Cardiac muscle cell (in vitro differentiated cells and primary cell): ENCODE results near the gene MIOX. TPM values are rescaled to one million over a fixed set of nuclear protein-coding genes. Genes with fewer than 3 reads are reported as not detected.
A peak's percentile ranks its signal among the peaks of the same experiment; 100 is the strongest.

Experiments used
- DNase-seq, 2 donors: peaks; one replicate each; pipeline versions ENCODE4 v3.0.0 to v3.0.0-alpha.2; 2010 to 2017; ENCODE audit warnings: low read depth in 1 of 2, low spot score in 1 of 2
- H3K27ac ChIP-seq: fragments of 200-600 bp; sonication (generic); 2 replicates; pipeline ENCODE4 v1.5.1; 2016
- H3K27me3 ChIP-seq: fragments of 200-600 bp; sonication (generic); 2 replicates; pipeline ENCODE4 v1.6.0; 2016; ENCODE audit warnings: control low read depth
- H3K36me3 ChIP-seq: fragments of 200-600 bp; sonication (generic); 2 replicates; pipeline ENCODE4 v1.5.1; 2016; ENCODE audit warnings: control low read depth
- H3K4me1 ChIP-seq: fragments of 200-600 bp; sonication (generic); 2 replicates; pipeline ENCODE4 v1.8.1; 2017; ENCODE audit warnings: low read depth, mild to moderate bottlenecking, mixed run types
- H3K4me3 ChIP-seq: fragments of 200-600 bp; sonication (generic); 2 replicates; pipeline ENCODE4 v1.5.1; 2016; ENCODE audit warnings: mild to moderate bottlenecking
- H3K9me3 ChIP-seq: fragments of 200-600 bp; sonication (generic); 2 replicates; pipeline ENCODE4 v1.5.1; 2017; ENCODE audit warnings: low read depth, mild to moderate bottlenecking, control low read depth
- polyA plus RNA-seq: library from polyadenylated mRNA; unstranded; fragments of >200 nt; fragmentation: Nextera tagmentation; extraction: Ambion mirVana; gene quantifications from 2 replicates; pipeline ENCODE4 v1.2.1, GENCODE V29; 2016
- total RNA-seq: library from RNA; depleted of rRNA; stranded (reverse); fragments of >200 nt; gene quantifications from 2 replicates; pipeline ENCODE4 v1.2.3, GENCODE V29; 2016
- TF ChIP-seq, protein P1 (sequence below): IDR thresholded peaks from 2 replicates; pipeline ENCODE4 v1.5.1; 2012; ENCODE audit warnings: low read depth, mild to moderate bottlenecking, low read length

The MIOX gene
- total and polyA plus RNA-seq, 2 experiments from 2014 or later, result not detected

DNA sequence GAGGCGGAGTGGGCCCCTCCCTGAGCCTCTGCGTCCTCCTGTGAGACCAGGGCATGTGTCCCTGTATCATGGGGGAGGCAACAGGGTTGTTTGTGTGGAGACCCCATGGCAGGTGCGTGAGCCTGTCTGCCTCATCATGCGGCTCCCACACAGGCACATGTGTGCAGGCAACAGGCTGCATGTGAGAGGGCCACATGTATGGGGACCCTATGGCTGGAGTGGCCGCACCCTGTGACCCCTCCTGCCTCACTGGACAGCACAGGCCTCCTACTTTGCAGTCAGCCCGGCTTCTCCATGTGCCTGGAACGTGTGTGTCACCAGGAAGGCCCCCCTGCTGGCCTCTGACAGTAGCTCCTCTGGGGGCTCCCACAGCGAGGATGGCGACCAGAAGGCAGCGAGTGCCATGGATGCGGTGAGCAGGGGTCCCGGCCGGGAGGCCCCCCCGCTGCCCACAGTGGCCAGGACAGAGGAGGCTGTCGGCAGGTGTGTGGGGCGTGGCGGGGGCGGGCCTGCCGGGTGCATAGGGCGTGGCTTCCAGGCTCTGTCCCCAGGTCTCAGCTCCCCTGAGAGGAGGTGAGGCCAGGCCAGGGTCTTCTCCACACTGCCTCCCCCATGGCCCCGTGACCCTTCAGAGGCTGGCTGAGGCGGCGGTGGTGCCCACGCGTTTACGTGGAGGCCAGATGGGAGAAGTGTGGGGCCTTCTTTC is 46.0 kb upstream of the MIOX start:
- no peak for DNase-seq
- Histone ChIP-seq H3K4me1 (no peaks in the 10 kb centered on the region), H3K36me3 (peaks cover 16% of the 10 kb centered on the region), H3K27ac (no peak overlapping the region), H3K27me3 (no peaks in the 10 kb centered on the region), H3K9me3 (no peaks in the 10 kb centered on the region), H3K4me3 (no peak overlapping the region)
- TF ChIP-seq, protein P1, sequence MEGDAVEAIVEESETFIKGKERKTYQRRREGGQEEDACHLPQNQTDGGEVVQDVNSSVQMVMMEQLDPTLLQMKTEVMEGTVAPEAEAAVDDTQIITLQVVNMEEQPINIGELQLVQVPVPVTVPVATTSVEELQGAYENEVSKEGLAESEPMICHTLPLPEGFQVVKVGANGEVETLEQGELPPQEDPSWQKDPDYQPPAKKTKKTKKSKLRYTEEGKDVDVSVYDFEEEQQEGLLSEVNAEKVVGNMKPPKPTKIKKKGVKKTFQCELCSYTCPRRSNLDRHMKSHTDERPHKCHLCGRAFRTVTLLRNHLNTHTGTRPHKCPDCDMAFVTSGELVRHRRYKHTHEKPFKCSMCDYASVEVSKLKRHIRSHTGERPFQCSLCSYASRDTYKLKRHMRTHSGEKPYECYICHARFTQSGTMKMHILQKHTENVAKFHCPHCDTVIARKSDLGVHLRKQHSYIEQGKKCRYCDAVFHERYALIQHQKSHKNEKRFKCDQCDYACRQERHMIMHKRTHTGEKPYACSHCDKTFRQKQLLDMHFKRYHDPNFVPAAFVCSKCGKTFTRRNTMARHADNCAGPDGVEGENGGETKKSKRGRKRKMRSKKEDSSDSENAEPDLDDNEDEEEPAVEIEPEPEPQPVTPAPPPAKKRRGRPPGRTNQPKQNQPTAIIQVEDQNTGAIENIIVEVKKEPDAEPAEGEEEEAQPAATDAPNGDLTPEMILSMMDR, result no peak

DNA sequence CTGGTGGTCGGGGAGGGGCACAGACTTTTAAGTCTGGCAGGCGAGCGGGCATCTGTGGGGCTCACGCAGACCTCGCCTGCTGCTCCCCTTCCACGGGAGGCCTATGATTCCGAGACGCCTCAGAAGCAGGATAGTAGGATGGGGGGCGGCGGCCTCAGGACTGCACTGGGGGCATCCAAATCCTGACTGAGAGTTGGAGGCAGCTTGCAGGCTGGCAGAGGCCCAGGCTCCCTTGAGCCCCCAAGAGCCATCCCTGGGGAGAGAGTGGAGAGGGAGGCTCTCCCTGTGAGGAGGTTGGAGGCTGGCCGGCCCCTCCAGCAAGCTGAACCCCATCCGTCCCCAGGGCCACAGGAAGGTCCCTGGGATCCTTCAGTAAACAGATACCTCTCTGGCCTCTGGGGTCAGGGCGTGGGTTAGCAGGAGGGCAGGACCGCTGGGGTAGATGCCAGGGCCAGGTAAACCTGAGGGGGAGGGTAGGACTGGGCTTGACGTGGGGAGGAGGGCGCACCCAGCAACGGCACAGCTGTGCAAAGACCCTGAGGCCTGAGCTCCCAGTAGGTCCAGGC is 45.1 kb upstream of the MIOX start:
- Histone ChIP-seq H3K27ac (no peak overlapping the region), H3K4me1 (no peaks in the 10 kb centered on the region), H3K36me3 (peaks cover 16% of the 10 kb centered on the region)

DNA sequence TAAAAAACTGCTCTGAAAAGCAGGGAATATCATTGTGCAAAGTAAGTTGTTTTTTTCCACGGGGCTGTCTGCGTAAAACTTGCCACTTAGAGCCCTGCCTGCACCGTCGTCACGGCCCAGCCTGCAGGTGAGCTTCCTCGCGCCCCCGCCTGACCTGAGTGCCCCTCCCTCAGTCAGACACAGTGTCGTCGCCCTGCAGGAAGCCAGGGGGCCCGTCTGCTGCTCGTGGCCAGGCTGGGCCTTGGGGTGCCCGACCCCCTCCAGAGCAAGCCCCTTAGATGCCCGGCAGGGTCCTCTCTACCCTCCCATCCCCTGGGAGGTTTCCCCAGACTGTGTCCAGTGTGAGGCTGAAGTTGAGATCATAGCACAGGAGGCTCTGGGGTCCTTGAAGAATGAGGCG is 43.5 kb upstream of the MIOX start:
- no peaks in the 10 kb centered on the region for H3K4me1 ChIP-seq
- peak overlapping the region; percentile 36 for H3K27ac ChIP-seq
- H3K27me3 ChIP-seq, result no peaks in the 10 kb centered on the region
- H3K9me3 ChIP-seq, result no peaks in the 10 kb centered on the region
- H3K36me3 ChIP-seq, result peaks cover 24% of the 10 kb centered on the region
- TF ChIP-seq, protein P1, result no peak
- DNase-seq, result no peak
- H3K4me3 ChIP-seq, result no peak overlapping the region

More for the DNA sequence above, 45.1 kb upstream of the MIOX start:
- Histone ChIP-seq H3K9me3 (no peaks in the 10 kb centered on the region), H3K27me3 (no peaks in the 10 kb centered on the region), H3K4me3 (no peak overlapping the region)
- TF ChIP-seq, protein P1, result no peak
- DNase-seq, result no peak

DNA sequence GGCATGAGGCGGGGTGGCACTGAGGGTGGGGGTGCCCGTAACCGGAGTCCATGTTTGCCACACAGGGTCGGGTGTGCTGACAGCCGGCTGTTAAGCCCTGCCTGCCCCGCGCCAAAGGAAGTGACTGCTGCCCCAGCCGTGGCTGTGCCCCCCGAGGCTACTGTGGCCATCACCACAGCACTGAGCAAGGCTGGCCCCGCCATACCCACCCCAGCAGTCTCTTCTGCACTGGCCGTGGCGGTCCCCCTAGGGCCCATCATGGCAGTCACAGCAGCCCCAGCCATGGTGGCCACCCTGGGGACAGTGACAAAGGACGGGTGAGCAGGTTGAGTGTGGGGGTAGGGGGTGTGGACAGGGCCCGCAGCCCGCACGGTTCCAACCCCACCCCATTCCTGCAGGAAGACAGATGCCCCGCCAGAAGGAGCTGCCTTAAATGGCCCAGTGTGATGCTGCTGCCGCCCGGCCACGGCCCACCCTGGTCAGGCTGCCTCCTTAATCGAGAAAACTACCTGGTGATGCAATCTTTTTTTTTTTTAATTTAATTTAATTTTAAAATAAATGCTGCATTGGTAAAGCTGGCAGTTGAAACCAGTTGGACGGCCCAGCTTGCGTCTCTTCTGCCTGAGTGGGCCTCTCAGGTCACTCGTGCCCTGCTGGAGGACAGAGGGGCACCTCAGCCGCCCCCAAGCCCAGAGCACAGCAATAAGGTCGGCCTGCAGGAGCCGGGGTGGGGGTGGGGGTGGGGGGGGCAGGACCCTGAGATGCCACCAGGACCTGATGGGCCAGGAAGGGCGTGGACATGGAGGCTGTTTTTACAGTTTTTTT is 42.6 kb upstream of the MIOX start:
- TF ChIP-seq, protein P1, result no peak
- no peak for DNase-seq
- H3K4me1 ChIP-seq, result no peaks in the 10 kb centered on the region
- no peaks in the 10 kb centered on the region for H3K27me3 ChIP-seq
- H3K36me3 ChIP-seq, result peaks cover 20% of the 10 kb centered on the region
- no peaks in the 10 kb centered on the region for H3K9me3 ChIP-seq
- no peak overlapping the region for H3K4me3 ChIP-seq
- H3K27ac ChIP-seq, result no peak overlapping the region

DNA sequence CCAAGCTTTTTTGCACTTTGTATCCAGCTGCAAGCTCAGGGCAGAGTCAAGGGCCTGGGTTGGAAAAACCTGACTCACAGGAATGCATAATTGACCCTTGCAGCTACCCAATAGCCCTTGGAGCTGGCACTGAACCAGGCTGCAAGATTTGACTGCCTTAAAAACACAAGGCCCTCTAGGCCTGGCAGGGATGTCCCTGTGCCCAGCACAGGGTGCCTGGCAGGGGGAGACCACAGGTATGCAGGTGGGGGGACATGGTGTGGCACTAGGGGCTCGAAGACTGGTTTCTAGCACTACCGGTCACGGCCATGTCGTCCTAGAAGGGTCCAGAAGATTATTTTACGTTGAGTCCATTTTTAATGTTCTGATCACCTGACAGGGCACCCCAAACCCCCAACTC is 42.0 kb upstream of the MIOX start:
- TF ChIP-seq, protein P1, result no peak
- DNase-seq, result peak; percentile 12 to 71
- no peak overlapping the region for H3K4me3 ChIP-seq

More for the DNA sequence above, 42.0 kb upstream of the MIOX start:
- H3K9me3 ChIP-seq, result no peaks in the 10 kb centered on the region
- no peaks in the 10 kb centered on the region for H3K4me1 ChIP-seq
- H3K27ac ChIP-seq, result peak overlapping the region; percentile 54
- H3K36me3 ChIP-seq, result peaks cover 17% of the 10 kb centered on the region
- no peaks in the 10 kb centered on the region for H3K27me3 ChIP-seq
